Measurements from ENCODE around the gene PTPRF.

Gene PTPRF

DNA sequence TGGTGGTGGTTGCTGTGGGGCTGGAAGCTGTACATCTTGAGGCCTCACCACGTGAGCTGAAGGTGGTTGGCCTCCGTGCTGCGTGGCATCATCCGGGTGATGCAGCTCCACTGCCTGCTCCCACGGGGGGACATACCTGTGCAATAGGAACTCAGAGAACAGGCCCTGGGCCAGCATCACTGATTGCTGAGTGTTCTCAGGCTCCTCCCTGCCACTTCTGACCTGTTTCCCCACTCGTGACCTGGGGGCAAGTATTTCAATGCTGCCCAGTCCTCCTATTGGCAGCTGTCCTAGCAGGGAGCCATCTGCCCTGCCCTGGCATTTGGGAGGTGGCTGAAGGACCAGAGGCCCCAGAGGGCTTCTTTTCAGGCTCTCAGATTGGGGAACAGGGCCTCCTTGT lies 26.1 kb downstream of the PTPRF start:
- DNase-seq = no peak

DNA sequence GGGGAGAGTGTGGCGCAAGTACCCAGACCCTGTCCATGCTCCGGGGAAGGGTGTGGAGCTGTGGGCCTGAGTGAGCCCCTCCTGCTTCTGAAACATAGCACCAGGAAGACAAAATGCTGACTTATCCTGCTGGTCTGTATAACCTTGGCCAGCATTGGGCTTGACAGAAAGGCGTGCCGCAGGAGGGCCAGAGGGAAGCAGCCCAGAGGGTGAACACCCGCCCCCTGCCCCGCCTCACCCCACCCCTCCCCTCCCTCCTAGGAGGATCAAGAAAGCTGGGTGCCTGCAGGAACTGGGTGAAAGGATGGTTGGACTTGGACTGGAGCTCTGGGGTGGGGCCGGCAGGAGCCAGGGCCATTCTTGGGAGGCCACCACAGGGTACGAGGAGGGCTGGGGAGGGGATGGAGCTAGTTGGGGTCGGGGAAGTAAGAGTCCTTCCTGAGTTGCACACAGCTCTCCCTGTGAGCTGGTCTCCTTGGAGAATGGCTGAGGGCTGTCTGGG lies 27.1 kb downstream of the PTPRF start:
- DNase-seq = no peak

DNA sequence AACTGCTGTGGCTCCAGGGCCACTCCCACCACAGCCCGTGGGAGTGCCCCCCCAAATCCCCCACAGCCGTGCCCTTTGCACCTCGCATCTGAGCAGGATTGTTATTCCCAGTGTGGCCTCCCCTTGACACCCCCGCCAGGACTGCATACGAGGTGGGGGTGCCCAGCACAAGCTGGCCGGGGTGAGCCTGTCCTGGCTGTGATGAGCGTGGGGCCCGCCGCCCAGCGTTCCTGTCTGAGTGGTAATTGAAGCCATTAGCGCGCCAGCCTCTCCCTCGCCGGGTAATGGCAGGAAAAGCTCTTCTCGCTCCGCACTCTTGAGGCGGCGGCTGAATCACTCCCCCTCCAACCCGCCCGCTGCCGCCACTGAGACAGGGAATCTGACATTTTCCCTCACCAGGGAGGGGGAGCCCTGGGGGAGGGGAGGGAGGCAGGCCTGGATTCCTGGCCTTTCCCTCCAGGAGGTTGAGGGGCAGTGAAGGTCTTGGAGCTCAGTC lies 27.7 kb downstream of the PTPRF start:
- no peak for DNase-seq

GRCh38 chr1:43559714-43560113 lies 29.0 kb downstream of the PTPRF start:
- no peak for DNase-seq

DNA sequence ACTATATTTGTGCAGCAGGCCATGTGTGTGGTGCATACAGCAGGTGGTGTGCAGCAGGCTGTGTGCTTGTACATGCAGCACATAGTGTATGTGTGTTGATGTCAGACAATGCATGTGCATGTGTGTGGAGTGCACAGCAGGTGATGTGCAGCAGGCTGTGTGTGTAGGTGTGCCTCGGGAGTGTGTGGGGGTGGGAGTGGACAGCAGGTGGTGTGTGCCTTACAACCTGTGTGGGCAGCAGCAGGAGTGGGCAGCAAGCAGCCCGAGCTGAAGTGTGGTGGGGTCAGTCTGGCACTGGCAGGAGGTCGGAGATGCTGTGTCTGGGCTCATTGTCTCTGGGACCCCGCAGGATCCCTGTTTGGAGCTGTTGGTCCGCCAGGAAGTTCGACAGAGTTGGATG lies 29.6 kb downstream of the PTPRF start:
- no peak for DNase-seq

GRCh38 chr1:43563876-43564539 lies 33.3 kb downstream of the PTPRF start:
- no peak for DNase-seq

GRCh38 chr1:43564551-43565348 lies 34.1 kb downstream of the PTPRF start:
- DNase-seq = peak; percentile 28

DNA sequence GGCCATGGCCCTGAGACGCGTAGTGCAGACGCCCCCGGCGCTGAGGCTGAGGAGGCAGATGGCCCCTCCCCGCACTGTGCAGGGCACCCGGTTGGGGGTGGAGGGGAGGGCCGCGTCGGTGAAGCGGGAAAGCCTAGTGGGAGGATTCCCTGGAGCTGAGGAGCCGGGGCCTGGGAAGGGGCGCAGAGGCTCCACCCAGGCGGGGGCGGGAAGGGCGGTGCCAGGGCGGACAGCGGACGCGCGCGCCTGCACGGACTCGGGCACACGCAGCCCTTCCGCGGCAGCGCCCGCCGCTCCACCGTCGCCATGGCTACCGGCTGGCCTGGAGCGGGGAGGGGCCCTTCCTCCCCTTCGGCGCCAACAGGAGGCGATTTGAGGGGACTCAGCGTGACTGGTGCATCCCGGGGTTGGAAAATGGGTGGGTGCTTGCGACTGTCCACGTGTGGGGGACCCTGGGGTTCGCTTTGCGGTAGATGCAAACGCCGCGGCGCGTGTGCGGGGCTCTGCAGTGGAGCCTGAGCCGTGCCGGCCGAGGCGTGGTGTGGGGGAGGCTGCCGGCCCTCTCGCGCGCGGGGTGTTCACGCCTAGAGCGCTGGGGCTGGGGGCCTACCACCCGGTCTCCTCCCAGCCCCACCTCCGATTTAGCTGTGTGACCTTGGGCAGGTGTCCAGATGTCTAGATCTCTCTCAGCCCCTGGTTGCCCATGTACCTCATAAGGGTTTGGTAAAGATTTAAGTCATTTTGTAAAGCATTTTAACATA lies 35.1 kb downstream of the PTPRF start:
- DNase-seq = no peak

DNA sequence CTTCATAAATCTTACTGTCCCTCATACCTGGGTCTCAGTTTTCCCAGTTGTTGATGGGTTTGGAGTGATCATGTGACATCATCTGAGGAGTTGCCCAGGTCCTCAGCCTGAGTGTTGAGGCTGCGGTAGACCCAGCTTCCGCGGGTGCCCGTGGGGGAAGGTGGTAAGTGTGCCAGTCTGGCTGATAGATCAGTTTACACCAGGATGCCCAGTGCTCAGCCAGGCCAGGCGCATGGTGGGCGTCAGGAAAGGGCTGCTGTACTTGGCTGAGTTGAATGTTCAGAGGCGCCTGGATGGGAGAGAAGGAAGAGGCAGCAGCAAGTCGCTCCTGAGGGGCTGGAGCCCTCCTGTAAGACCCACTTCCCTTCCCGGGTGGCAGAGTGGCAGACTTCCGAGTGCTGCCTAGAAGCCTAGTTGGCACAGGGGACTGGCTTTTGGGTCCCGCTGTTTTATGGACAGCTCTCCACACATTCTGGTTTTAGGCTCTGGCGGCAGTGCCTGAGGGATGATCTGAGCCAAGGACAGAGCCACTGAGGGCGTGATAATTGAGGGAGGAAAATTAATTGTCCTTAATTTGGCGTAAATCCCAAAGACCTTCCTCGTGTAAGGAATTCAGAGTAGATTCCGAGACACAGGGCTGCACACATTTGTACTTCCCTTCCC lies 35.8 kb downstream of the PTPRF start:
- DNase-seq = no peak

DNA sequence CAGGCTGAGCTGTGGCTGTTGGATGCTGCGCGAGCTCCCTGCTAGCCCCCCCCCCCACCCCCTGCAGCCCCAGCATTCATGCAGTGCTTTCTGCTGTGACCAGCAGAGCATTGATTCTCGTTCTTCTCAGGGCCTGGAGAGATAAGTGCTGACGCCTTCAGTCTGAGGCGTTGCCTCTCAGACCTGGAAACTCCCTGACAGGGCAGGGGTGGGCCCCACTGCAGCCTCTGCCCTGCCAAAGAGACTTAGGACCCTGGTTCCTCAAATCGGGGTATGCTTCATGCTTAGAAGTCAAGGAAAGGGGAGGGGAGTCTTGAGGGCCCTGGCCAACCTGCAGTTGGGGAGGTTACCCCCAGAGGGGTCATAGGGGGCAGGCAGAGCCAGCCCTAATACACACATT lies 38.5 kb downstream of the PTPRF start:
- DNase-seq = no peak

DNA sequence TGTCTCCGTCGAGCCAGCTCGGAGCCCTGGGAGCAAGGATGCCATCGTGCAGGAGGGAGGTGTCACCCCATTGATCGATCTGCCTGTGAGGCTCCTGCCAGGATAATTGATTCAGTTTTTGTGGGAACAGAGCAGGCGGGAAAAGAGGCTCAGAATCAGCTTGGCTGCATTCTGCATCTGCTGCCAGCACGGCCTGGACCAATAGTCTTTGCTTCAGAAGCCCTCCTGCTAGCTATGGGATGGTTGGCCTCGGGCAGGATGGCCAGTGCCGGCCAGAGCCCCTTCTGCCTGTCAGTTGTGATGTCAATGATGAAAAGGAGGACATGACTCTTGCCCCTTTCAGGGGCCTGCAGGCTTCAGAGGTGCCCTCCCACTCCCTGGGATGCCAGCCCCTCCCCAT lies 39.6 kb downstream of the PTPRF start:
- no peak for DNase-seq

DNA sequence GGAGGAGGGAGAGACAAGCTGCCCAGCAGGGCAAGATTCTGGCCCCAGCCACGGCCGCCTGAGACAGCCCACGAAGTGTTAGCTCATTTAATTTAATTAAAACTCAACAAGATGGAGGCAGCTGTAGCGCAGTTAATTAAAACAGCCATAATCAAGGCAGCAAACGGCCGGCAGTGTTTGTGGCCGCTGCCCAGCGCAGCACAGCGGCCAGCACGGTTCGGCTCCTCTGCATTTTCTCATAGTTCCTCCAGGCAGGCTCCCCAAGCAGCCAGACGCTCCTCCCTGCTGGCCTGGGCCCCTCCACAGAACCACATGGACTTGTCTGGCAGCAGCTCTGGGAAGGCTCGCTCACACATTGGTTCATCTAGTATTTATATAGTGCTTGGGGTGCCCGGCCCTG lies 40.0 kb downstream of the PTPRF start:
- no peak for DNase-seq

DNA sequence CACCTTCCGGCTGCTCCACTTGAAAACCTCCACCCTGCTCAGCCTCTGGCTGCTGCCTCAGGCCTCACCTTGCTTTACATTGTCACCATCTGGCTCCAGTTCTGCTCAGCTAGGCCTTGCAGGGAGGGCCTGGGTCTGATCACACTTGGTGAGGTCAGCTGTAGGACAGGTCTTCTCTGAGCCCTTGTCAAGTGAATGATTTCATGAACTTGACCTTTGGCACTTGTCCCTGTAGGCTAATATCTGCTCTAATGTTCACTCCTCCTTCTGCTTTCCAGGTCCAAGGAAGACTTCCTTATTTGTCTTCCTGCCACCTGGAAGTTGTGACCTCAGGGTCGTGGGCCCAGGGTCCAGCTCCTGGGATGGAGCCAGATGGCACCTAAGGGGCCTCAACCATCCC lies 41.4 kb downstream of the PTPRF start:
- DNase-seq = no peak

DNA sequence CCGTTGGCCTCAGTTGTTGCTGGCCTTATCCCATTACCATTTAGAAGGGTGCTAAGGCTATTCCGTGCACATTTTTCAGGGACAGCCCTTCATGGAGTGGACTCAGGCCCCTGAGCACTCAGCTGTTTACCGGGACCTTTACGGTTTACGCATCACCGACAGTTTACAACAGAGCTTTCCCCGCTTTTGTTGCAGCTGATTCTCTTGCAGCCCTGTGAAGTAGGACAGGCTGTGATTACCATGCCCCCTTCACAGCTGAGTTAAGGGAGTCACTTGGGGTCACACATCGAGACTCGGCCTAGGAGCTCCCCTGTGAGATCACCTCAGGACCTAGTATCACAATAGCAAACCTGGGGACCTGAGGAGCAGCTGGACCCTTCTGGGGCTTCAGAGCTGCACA lies 41.9 kb downstream of the PTPRF start:
- DNase-seq = no peak

- no peak for DNase-seq
Observed at GRCh38 chr1:43573066-43573800, 42.5 kb downstream of the PTPRF start.

DNA sequence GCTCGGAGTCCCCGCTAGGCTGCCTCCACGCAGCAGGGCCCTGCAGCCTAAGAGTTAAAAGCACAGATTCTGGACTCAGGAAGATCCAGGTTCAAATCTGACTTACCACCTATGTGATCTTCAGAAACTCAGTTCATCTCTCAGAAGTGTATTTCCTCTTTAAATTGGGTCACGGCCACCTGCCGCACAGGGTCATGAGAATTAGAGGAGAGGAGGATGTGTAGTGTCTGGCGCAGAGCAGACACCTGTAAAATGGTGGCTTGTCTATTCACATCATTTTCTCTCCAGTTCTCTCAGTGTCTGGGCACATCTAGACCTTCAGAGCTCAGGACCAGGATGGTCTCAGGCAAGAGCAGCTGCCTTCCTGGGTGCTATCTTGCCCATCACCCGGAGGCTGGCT lies 45.8 kb downstream of the PTPRF start:
- no peak for DNase-seq

- no peak for DNase-seq
Observed at GRCh38 chr1:43577655-43578542, 47.2 kb downstream of the PTPRF start.

GRCh38 chr1:43580039-43580438 lies 49.4 kb downstream of the PTPRF start:
- no peak for DNase-seq

- peak; percentile 48 for DNase-seq
Observed at GRCh38 chr1:43582162-43582566, 51.5 kb downstream of the PTPRF start.

DNA sequence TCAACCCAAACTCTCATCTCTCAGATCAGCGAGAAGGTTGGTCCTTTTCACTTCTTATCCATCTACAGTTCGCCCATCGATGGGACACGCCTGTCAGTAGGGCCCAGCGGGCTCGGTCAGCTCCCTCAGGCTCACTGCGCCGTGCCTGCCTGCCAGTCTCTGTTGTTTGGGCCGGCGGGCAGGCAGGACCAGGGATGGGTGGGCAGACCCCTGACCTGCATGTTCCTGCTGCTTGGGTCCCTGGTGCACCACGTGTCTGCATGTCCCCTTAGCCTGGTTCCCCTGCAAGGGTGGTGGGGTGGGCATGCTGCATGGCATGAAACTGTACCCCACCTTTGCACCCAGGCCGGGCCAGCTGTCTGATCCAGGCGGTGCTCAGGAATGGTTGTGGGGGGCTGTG lies 52.4 kb downstream of the PTPRF start:
- DNase-seq = no peak

- no peak for DNase-seq
Observed at GRCh38 chr1:43584204-43584603, 53.5 kb downstream of the PTPRF start.
